IMR-90 (cell line): ENCODE results near the gene CTSH. TPM values are rescaled to one million over a fixed set of nuclear protein-coding genes. Genes with fewer than 3 reads are reported as not detected.
A peak's percentile ranks its signal among the peaks of the same experiment; 100 is the strongest.

ENCODE experiments used
- ATAC-seq: fragments of 200-7000 bp; cut with Tn5 transposase; 2 replicates; pipeline ENCODE4 v1.9.1; 2020; ENCODE audit warnings: low read depth, mild to moderate bottlenecking, moderate library complexity
- BruUV-seq: library from RNA; stranded (reverse); fragments of 400-500 nt; replicated peaks from 2 replicates; lab custom pipeline; 2021; lab: Mats Ljungman, UMichigan
- CTCF ChIA-PET: fragments of 300-600 bp; formaldehyde crosslinking; extraction: SDS; loops from one replicate; lab custom pipeline; 2021; ENCODE audit warnings: antibody characterized with exemption; lab: Yijun Ruan, JAX
- POLR2A ChIA-PET: fragments of 300-600 bp; sonication (Branson Sonifier 250); formaldehyde crosslinking; loops from one replicate; lab custom pipeline; 2022; ENCODE audit warnings: antibody characterized with exemption; ENCODE audit not compliant: unreplicated experiment; lab: Charles Lee
- DNase-seq: peaks from one replicate; pipeline ENCODE4 v3.0.0; 2013
- H2AFZ ChIP-seq: replicated peaks from 2 replicates; pipeline ENCODE3; 2013; ENCODE audit warnings: low read length, mild to moderate bottlenecking; ENCODE audit not compliant: poor library complexity
- H2AK5ac ChIP-seq: 2 replicates; pipeline ENCODE4 v1.6.1; 2013; ENCODE audit warnings: low read depth, low read length, inconsistent platforms
- H2AK9ac ChIP-seq: replicated peaks from 2 replicates; pipeline ENCODE3; 2013; ENCODE audit warnings: mild to moderate bottlenecking, low read depth, low read length, moderate library complexity; ENCODE audit not compliant: poor library complexity
- H2BK120ac ChIP-seq: 2 replicates; pipeline ENCODE4 v1.6.1; 2013; ENCODE audit warnings: low read depth, low read length, inconsistent platforms
- H2BK15ac ChIP-seq: 3 replicates; pipeline ENCODE4 v1.6.1; 2013; ENCODE audit warnings: low read depth, low read length, inconsistent platforms
- H2BK20ac ChIP-seq: 2 replicates; pipeline ENCODE4 v1.6.1; 2013; ENCODE audit warnings: low read depth, mild to moderate bottlenecking, inconsistent platforms, low read length, moderate library complexity
- H2BK5ac ChIP-seq: 2 replicates; pipeline ENCODE4 v1.6.1; 2013; ENCODE audit warnings: mild to moderate bottlenecking, low read depth, low read length, inconsistent platforms; ENCODE audit not compliant: poor library complexity, severe bottlenecking
- H3K14ac ChIP-seq: replicated peaks from 2 replicates; pipeline ENCODE4 v1.6.1; 2013; ENCODE audit warnings: low read depth, low read length, inconsistent platforms
- H3K18ac ChIP-seq: 2 replicates; pipeline ENCODE4 v1.6.1; 2013; ENCODE audit warnings: low read depth, low read length, control low read depth
- H3K23ac ChIP-seq: 2 replicates; pipeline ENCODE4 v1.6.1; 2013; ENCODE audit warnings: low read depth, low read length, inconsistent platforms
- H3K27ac ChIP-seq: 2 replicates; pipeline ENCODE4 v1.5.1; 2013; ENCODE audit warnings: mild to moderate bottlenecking, control low read depth, low read length; ENCODE audit not compliant: insufficient read depth
- H3K27me3 ChIP-seq: 2 replicates; pipeline ENCODE4 v1.6.1; 2013; ENCODE audit warnings: low read length; ENCODE audit not compliant: control insufficient read depth, insufficient read depth
- H3K36me3 ChIP-seq: 2 replicates; pipeline ENCODE4 v1.6.1; 2013; ENCODE audit warnings: low read length, mixed read lengths; ENCODE audit not compliant: control insufficient read depth, insufficient read depth
- H3K4ac ChIP-seq: 2 replicates; pipeline ENCODE4 v1.6.1; 2013; ENCODE audit warnings: low read depth, low read length, inconsistent platforms
- H3K4me1 ChIP-seq: 2 replicates; pipeline ENCODE4 v1.6.1; 2013; ENCODE audit warnings: low read length, mixed read lengths; ENCODE audit not compliant: control insufficient read depth, insufficient read depth
- H3K4me2 ChIP-seq: 2 replicates; pipeline ENCODE4 v1.6.1; 2013; ENCODE audit warnings: low read depth, mild to moderate bottlenecking, control low read depth, low read length, moderate library complexity
- H3K4me3 ChIP-seq: 2 replicates; pipeline ENCODE4 v1.5.1; 2013; ENCODE audit warnings: low read depth, mild to moderate bottlenecking, control low read depth, low read length, moderate library complexity; ENCODE audit not compliant: insufficient read depth
- H3K56ac ChIP-seq: 2 replicates; pipeline ENCODE4 v1.6.1; 2013; ENCODE audit warnings: low read length, inconsistent platforms; ENCODE audit not compliant: insufficient read depth; ENCODE audit errors: extremely low read depth
- H3K79me1 ChIP-seq, 2 experiments: 2 replicates each; pipeline ENCODE4 v1.6.1; 2013; ENCODE audit warnings: low read length in 2 of 2, inconsistent platforms in 1 of 2, low read depth in 1 of 2
- H3K9ac ChIP-seq: 2 replicates; pipeline ENCODE4 v1.6.1; 2013; ENCODE audit warnings: low read depth, low read length, control low read depth
- H3K9me1 ChIP-seq: 2 replicates; pipeline ENCODE4 v1.6.1; 2013; ENCODE audit warnings: low read length, inconsistent platforms; ENCODE audit not compliant: insufficient read depth
- H3K9me3 ChIP-seq: 2 replicates; pipeline ENCODE4 v1.6.1; 2013; ENCODE audit warnings: low read length; ENCODE audit not compliant: control insufficient read depth, insufficient read depth
- H4K20me1 ChIP-seq: 2 replicates; pipeline ENCODE4 v1.6.1; 2013; ENCODE audit warnings: low read length, inconsistent platforms; ENCODE audit not compliant: insufficient read depth
- H4K5ac ChIP-seq: 2 replicates; pipeline ENCODE4 v1.6.1; 2013; ENCODE audit warnings: mild to moderate bottlenecking, low read depth, low read length, control low read depth
- H4K8ac ChIP-seq, 2 experiments: 2 replicates each; pipeline ENCODE4 v1.6.1; 2013; ENCODE audit warnings: low read depth in 2 of 2, low read length in 2 of 2, control low read depth in 1 of 2, inconsistent platforms in 1 of 2
- H4K91ac ChIP-seq: 2 replicates; pipeline ENCODE4 v1.6.1; 2013; ENCODE audit warnings: low read depth, low read length, inconsistent platforms; ENCODE audit not compliant: insufficient read depth
- BHLHE40 ChIP-seq: fragments of 150-350 bp; IDR thresholded peaks from 2 replicates; pipeline ENCODE4 v1.6.1; 2016; ENCODE audit warnings: mild to moderate bottlenecking, low read depth, low read length
- CHD1 ChIP-seq: IDR thresholded peaks from 2 replicates; pipeline ENCODE4 v1.6.1; 2012; ENCODE audit warnings: low read depth, low read length, improper control_type of control experiment
- FOS ChIP-seq: fragments of 150-350 bp; IDR thresholded peaks from 2 replicates; pipeline ENCODE4 v1.6.1; 2016; ENCODE audit warnings: low read depth, low read length
- MAFK ChIP-seq: IDR thresholded peaks from 2 replicates; pipeline ENCODE4 v1.6.1; 2012; ENCODE audit warnings: low read depth, low read length, improper control_type of control experiment
- NFE2L2 ChIP-seq: fragments of 150-350 bp; IDR thresholded peaks from 2 replicates; pipeline ENCODE4 v1.6.1; 2016; ENCODE audit warnings: low read depth, mild to moderate bottlenecking, low read length
- POLR2A ChIP-seq: IDR thresholded peaks from 2 replicates; pipeline ENCODE4 v1.6.1; 2012; ENCODE audit warnings: mild to moderate bottlenecking, low read depth, low read length
- RAD21 ChIP-seq: IDR thresholded peaks from 2 replicates; pipeline ENCODE4 v1.6.1; 2012; ENCODE audit warnings: low read length, improper control_type of control experiment
- RCOR1 ChIP-seq: IDR thresholded peaks from 2 replicates; pipeline ENCODE4 v1.6.1; 2012; ENCODE audit warnings: mild to moderate bottlenecking, low read length, improper control_type of control experiment; ENCODE audit not compliant: insufficient replicate concordance
- RFX5 ChIP-seq: IDR thresholded peaks from 2 replicates; pipeline ENCODE4 v1.8.0; 2012; ENCODE audit warnings: low read depth, mild to moderate bottlenecking, low read length, moderate library complexity
- SMC3 ChIP-seq: fragments of 150-350 bp; IDR thresholded peaks from 2 replicates; pipeline ENCODE4 v1.6.1; 2016; ENCODE audit warnings: low read depth, mild to moderate bottlenecking, antibody characterized with exemption, low read length, moderate library complexity
- WGBS, 2 experiments: methylation state at CpG; one replicate each; pipeline versions ENCODE4 v1.1.5 to v1.1.7; 2013; ENCODE audit warnings: missing lambda C conversion rate in 2 of 2; ENCODE audit not compliant: insufficient read length in 1 of 2; ENCODE audit errors: extremely low coverage in 2 of 2; 5-methylcytosine and 5-hydroxymethylcytosine counted together
- dilution Hi-C: fragments of 300-500 bp; cut with HindIII; formaldehyde crosslinking; loops from one replicate; pipeline ENCODE4 v1.14.3; 2018; ENCODE audit warnings: low sequenced_read_pairs; ENCODE audit not compliant: unreplicated experiment
- in situ Hi-C: fragments of 300-500 bp; cut with MboI; formaldehyde crosslinking; loops from 3 replicates; pipeline ENCODE4 v1.14.3; 2019; ENCODE audit warnings: low sequenced_read_pairs, inconsistent platforms, mixed read lengths
- intact Hi-C: fragments of 100-400 bp; cut with micrococcal nuclease; formaldehyde crosslinking; loops from 2 replicates; pipeline ENCODE4 v1.10.0; 2022
- polyA plus RNA-seq, 3 experiments: library from polyadenylated mRNA; depleted of rRNA; stranded (reverse); fragments of >200 nt; gene quantifications; 2 replicates each; pipeline ENCODE4 v1.2.3, GENCODE V29; 2012; ENCODE audit warnings: low replicate concordance in 1 of 3
- total RNA-seq: library from RNA; depleted of rRNA; stranded (reverse); fragments of >200 nt; gene quantifications from 2 replicates; pipeline ENCODE4 v1.2.3, GENCODE V29; 2012
- TF ChIP-seq, protein P1 (sequence below): conservative IDR thresholded peaks from 2 replicates; pipeline ENCODE4 v1.5.1; 2012; ENCODE audit warnings: mild to moderate bottlenecking, low read depth, low read length, improper control_type of control experiment
- TF ChIP-seq, protein P2 (sequence below): fragments of 150-350 bp; IDR thresholded peaks from 2 replicates; pipeline ENCODE4 v1.6.1; 2016; ENCODE audit warnings: low read depth, mild to moderate bottlenecking, low read length, moderate library complexity, borderline replicate concordance

The CTSH gene
- total and polyA plus RNA-seq, 2 of the 4 experiments (the other 2 are of a cell fraction) = 11.7 to 13.9 TPM

DNA sequence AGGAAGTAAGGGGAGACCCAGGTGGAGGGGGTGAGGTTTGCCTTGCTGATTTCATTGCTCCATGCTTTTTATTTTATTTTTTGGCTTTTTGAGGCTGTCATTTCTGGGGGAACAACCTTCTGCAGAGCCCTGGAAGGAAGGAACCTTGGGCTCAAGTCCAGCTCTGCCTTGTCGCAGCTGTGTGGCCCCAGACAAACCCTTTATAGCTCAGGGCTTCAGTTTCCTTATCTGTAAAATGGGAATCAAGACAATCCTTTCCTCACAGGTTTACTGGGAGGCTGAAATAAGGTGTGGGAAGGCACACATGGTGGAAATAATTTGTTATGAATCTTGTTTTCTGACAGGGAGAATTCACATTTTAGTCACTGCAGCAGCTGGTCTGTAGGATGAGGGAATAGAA lies 45.4 kb upstream of the CTSH start:
- in situ Hi-C loops (no loop called here), dilution Hi-C loops (no loop called here), intact Hi-C loops (no loop called here)
- H3K4me3 ChIP-seq = no peak overlapping the region
- H3K56ac ChIP-seq = no peak overlapping the region
- POLR2A ChIA-PET = no interaction called here
- peak overlapping the region; percentile 51 for H3K18ac ChIP-seq
- peak overlapping the region; percentile 7 for H3K23ac ChIP-seq
- peaks cover 27% of the 10 kb centered on the region for H3K9me1 ChIP-seq
- H3K79me1 ChIP-seq = no peaks in the 10 kb centered on the region; a peak in 1 of 4 replicates
- peak overlapping the region; percentile 92 for H3K4ac ChIP-seq
- H4K20me1 ChIP-seq = no peaks in the 10 kb centered on the region
- no peaks in the 10 kb centered on the region for H3K9me3 ChIP-seq
- ATAC-seq (no peak), DNase-seq (no peak)
- no peak overlapping the region for H3K9ac ChIP-seq
- H3K36me3 ChIP-seq = no peaks in the 10 kb centered on the region
- peak overlapping the region; percentile 96 for H2BK20ac ChIP-seq
- peak overlapping the region in 1 of 2 experiments; percentile 60; a peak in 1 of 4 replicates for H4K8ac ChIP-seq
- TF ChIP-seq CHD1 (no peak), FOS (no peak), RFX5 (no peak), MAFK (no peak), RCOR1 (no peak), NFE2L2 (no peak), RAD21 (no peak), POLR2A (no peak), SMC3 (no peak), BHLHE40 (no peak)
- TF ChIP-seq, protein P1, sequence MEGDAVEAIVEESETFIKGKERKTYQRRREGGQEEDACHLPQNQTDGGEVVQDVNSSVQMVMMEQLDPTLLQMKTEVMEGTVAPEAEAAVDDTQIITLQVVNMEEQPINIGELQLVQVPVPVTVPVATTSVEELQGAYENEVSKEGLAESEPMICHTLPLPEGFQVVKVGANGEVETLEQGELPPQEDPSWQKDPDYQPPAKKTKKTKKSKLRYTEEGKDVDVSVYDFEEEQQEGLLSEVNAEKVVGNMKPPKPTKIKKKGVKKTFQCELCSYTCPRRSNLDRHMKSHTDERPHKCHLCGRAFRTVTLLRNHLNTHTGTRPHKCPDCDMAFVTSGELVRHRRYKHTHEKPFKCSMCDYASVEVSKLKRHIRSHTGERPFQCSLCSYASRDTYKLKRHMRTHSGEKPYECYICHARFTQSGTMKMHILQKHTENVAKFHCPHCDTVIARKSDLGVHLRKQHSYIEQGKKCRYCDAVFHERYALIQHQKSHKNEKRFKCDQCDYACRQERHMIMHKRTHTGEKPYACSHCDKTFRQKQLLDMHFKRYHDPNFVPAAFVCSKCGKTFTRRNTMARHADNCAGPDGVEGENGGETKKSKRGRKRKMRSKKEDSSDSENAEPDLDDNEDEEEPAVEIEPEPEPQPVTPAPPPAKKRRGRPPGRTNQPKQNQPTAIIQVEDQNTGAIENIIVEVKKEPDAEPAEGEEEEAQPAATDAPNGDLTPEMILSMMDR = no peak
- TF ChIP-seq, protein P2, sequence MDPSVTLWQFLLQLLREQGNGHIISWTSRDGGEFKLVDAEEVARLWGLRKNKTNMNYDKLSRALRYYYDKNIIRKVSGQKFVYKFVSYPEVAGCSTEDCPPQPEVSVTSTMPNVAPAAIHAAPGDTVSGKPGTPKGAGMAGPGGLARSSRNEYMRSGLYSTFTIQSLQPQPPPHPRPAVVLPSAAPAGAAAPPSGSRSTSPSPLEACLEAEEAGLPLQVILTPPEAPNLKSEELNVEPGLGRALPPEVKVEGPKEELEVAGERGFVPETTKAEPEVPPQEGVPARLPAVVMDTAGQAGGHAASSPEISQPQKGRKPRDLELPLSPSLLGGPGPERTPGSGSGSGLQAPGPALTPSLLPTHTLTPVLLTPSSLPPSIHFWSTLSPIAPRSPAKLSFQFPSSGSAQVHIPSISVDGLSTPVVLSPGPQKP = no peak
- H2AK9ac ChIP-seq = peak overlapping the region; percentile 66
- peak overlapping the region; percentile 53 for H4K91ac ChIP-seq
- H2BK5ac ChIP-seq = peak overlapping the region; percentile 19
- whole genome bisulfite sequencing, 2 experiments = no CpG with 5 or more reads among the region's 1 CpG
- H3K4me2 ChIP-seq = no peak overlapping the region
- H3K4me1 ChIP-seq = peaks cover 26% of the 10 kb centered on the region
- H2AK5ac ChIP-seq = peak overlapping the region; percentile 35; the same call in 1 of the 2 replicates
- peak overlapping the region; percentile 70 for H2AFZ ChIP-seq
- no TSS peak for BruUV-seq
- H2BK15ac ChIP-seq = peak overlapping the region; percentile 89; the same call in 1 of the 3 replicates
- peak overlapping the region; percentile 43 for H3K14ac ChIP-seq
- H3K27ac ChIP-seq = no peak overlapping the region
- CTCF ChIA-PET = no interaction called here
- H4K5ac ChIP-seq = peak overlapping the region; percentile 41; the same call in 1 of the 2 replicates
- H2BK120ac ChIP-seq = peak overlapping the region; percentile 96
- H3K27me3 ChIP-seq = no peaks in the 10 kb centered on the region
